ENCODE results near the gene SLC29A4.

- TF ChIP-seq, protein P1, sequence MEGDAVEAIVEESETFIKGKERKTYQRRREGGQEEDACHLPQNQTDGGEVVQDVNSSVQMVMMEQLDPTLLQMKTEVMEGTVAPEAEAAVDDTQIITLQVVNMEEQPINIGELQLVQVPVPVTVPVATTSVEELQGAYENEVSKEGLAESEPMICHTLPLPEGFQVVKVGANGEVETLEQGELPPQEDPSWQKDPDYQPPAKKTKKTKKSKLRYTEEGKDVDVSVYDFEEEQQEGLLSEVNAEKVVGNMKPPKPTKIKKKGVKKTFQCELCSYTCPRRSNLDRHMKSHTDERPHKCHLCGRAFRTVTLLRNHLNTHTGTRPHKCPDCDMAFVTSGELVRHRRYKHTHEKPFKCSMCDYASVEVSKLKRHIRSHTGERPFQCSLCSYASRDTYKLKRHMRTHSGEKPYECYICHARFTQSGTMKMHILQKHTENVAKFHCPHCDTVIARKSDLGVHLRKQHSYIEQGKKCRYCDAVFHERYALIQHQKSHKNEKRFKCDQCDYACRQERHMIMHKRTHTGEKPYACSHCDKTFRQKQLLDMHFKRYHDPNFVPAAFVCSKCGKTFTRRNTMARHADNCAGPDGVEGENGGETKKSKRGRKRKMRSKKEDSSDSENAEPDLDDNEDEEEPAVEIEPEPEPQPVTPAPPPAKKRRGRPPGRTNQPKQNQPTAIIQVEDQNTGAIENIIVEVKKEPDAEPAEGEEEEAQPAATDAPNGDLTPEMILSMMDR (IDR thresholded peaks at IDR 0.05) = no peak
- TF ChIP-seq POLR2A (IDR thresholded peaks at IDR 0.05) = no peak
These were observed 8.6 kb downstream of the SLC29A4 start for GRCh38 chr7:5291301-5291700.
